HUES48 (cell line): Measurements from ENCODE around the gene MTMR3.
"Not testable (repeated sequence)": the region's sequence is repeated elsewhere in the genome, so short reads cannot be mapped to it uniquely, and the experiment has no call there.

Source experiments
- H3K27ac ChIP-seq: one replicate; pipeline ENCODE4 v1.7.0; 2013; ENCODE audit warnings: low read depth, low read length, inconsistent platforms
- H3K27me3 ChIP-seq: 2 replicates; pipeline ENCODE4 v1.6.1; 2013; ENCODE audit warnings: mild to moderate bottlenecking, low read length; ENCODE audit not compliant: control insufficient read depth, insufficient read depth
- H3K36me3 ChIP-seq: 2 replicates; pipeline ENCODE4 v1.6.1; 2013; ENCODE audit warnings: low read length; ENCODE audit not compliant: control insufficient read depth, insufficient read depth
- H3K4me1 ChIP-seq: 2 replicates; pipeline ENCODE4 v1.6.1; 2013; ENCODE audit warnings: mild to moderate bottlenecking, low read length; ENCODE audit not compliant: control insufficient read depth, insufficient read depth
- H3K4me3 ChIP-seq: 2 replicates; pipeline ENCODE4 v1.5.1; 2013; ENCODE audit warnings: mild to moderate bottlenecking, low read depth, low read length
- H3K9ac ChIP-seq: 2 replicates; pipeline ENCODE4 v1.6.1; 2013; ENCODE audit warnings: mild to moderate bottlenecking, low read depth, low read length, moderate library complexity
- H3K9me3 ChIP-seq: 2 replicates; pipeline ENCODE4 v1.6.1; 2013; ENCODE audit warnings: low read length; ENCODE audit not compliant: control insufficient read depth, insufficient read depth

The MTMR3 gene

GRCh38 chr22:30046716-30047363 lies 163.9 kb downstream of the MTMR3 start:
- Histone ChIP-seq H3K27ac (no peak overlapping the region), H3K9ac (no peak overlapping the region), H3K4me3 (no peak overlapping the region), H3K4me1 (no peaks in the 10 kb centered on the region), H3K9me3 (no peaks in the 10 kb centered on the region), H3K27me3 (no peaks in the 10 kb centered on the region), H3K36me3 (no peaks in the 10 kb centered on the region)

DNA sequence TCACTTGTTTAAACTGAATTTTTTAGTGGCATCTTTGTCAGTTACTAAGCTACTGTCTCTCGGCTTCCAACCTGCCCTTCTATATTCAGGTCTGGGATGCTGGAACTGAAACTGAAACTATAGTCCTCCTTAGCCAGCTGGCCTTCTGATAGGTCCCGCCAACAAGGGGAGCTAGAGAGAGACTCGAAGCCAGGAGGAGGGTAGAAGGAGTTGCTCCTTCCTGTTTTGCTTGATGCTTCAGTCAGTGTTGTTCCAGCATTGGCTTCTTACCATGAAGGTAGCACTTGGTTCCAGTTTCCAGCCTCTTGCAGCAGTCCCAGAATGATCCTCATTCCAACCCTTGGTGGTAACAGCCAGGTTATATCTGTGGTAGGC lies 164.4 kb downstream of the MTMR3 start:
- Histone ChIP-seq H3K9ac (no peak overlapping the region), H3K4me3 (no peak overlapping the region), H3K36me3 (no peaks in the 10 kb centered on the region), H3K27ac (no peak overlapping the region), H3K27me3 (no peaks in the 10 kb centered on the region), H3K9me3 (no peaks in the 10 kb centered on the region), H3K4me1 (no peaks in the 10 kb centered on the region)

GRCh38 chr22:30048681-30049080 lies 165.7 kb downstream of the MTMR3 start:
- Histone ChIP-seq H3K9me3 (no peaks in the 10 kb centered on the region), H3K9ac (no peak overlapping the region), H3K36me3 (no peaks in the 10 kb centered on the region), H3K4me1 (no peaks in the 10 kb centered on the region), H3K4me3 (no peak overlapping the region), H3K27me3 (no peaks in the 10 kb centered on the region), H3K27ac (no peak overlapping the region)

GRCh38 chr22:30054067-30054763 lies 171.2 kb downstream of the MTMR3 start:
- Histone ChIP-seq H3K36me3 (no peaks in the 10 kb centered on the region), H3K9me3 (peaks cover under 1% of the 10 kb centered on the region; the same call in 1 of the 2 replicates), H3K27me3 (no peaks in the 10 kb centered on the region), H3K9ac (no peak overlapping the region), H3K27ac (no peak overlapping the region), H3K4me1 (no peaks in the 10 kb centered on the region), H3K4me3 (no peak overlapping the region)

- H3K9me3 ChIP-seq: peaks cover 2% of the 10 kb centered on the region; the same call in 1 of the 2 replicates
- H3K9ac ChIP-seq: no peak overlapping the region
- H3K4me3 ChIP-seq: no peak overlapping the region
- no peaks in the 10 kb centered on the region for H3K36me3 ChIP-seq
- no peak overlapping the region for H3K27ac ChIP-seq
- H3K4me1 ChIP-seq: no peaks in the 10 kb centered on the region
- no peaks in the 10 kb centered on the region for H3K27me3 ChIP-seq
Observed at GRCh38 chr22:30054764-30055069, 171.7 kb downstream of the MTMR3 start.

GRCh38 chr22:30056015-30056414 lies 173.0 kb downstream of the MTMR3 start:
- Histone ChIP-seq H3K27me3 (no peaks in the 10 kb centered on the region), H3K4me3 (no peak overlapping the region), H3K9ac (no peak overlapping the region), H3K9me3 (peaks cover 2% of the 10 kb centered on the region; the same call in 1 of the 2 replicates), H3K4me1 (no peaks in the 10 kb centered on the region), H3K27ac (no peak overlapping the region), H3K36me3 (no peaks in the 10 kb centered on the region)

GRCh38 chr22:30057375-30057774 lies 174.4 kb downstream of the MTMR3 start:
- H3K4me3 ChIP-seq: no peak overlapping the region
- no peaks in the 10 kb centered on the region for H3K27me3 ChIP-seq
- no peaks in the 10 kb centered on the region for H3K36me3 ChIP-seq
- no peak overlapping the region for H3K27ac ChIP-seq
- no peaks in the 10 kb centered on the region for H3K4me1 ChIP-seq
- no peak overlapping the region for H3K9ac ChIP-seq
- peaks cover 2% of the 10 kb centered on the region; the same call in 1 of the 2 replicates for H3K9me3 ChIP-seq

DNA sequence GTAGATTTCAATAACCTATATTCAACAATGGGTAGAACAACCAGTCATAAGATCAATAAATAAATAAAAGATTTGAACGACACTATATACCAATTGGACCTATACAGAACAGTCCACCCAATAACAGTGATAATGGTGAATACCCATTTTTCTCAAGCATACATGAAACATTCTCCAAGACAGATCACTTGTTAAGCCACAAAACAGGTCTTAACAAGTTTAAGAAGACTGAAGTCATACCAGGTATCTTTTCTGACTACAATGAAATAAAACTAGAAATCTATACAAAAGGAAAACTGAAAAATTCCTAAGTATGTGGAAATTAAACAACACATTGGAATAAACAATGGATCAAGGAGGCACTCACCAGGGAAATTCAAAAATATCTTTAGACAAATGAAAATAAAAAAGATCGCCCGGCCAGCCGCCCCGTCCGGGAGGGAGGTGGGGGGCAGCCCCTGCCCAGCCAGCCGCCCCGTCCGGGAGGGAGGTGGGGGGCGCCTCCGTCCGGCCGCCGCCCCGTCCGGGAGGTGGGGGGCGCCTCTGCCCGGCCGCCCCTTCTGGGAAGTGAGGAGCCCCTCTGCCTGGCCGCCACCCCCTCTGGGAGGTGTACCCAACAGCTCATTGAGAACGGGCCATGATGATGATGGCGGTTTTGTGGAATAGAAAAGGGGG lies 176.5 kb downstream of the MTMR3 start:
- H3K27me3 ChIP-seq, H3K27ac ChIP-seq, H3K4me3 ChIP-seq, H3K9me3 ChIP-seq, H3K36me3 ChIP-seq, H3K9ac ChIP-seq, H3K4me1 ChIP-seq: not testable (repeated sequence)

GRCh38 chr22:30061094-30061493 lies 178.1 kb downstream of the MTMR3 start:
- not testable (repeated sequence) for H3K4me3 ChIP-seq, H3K4me1 ChIP-seq, H3K27me3 ChIP-seq, H3K9ac ChIP-seq, H3K36me3 ChIP-seq, H3K27ac ChIP-seq, H3K9me3 ChIP-seq

DNA sequence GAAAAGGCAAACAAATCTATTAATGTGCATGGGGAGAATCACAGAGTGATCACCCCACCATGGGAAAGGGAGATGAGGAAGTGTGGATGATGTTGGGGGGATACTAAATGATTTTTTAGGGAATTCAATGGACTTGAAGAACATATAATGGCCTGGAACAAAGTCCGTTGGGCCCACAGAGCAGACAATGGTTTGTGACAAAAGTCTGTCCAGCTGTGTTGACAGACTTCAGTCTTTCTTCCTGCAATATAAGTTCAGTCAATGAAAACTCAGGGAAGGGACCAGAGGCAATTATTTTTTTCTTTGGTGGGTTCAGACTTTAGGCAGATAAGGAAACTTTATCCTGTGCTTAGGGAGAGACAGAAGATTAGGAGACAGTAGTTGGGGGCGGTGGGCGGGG lies 179.3 kb downstream of the MTMR3 start:
- Histone ChIP-seq H3K27ac (no peak overlapping the region), H3K36me3 (no peaks in the 10 kb centered on the region), H3K9ac (no peak overlapping the region), H3K9me3 (peaks cover 2% of the 10 kb centered on the region; the same call in 1 of the 2 replicates), H3K4me1 (no peaks in the 10 kb centered on the region), H3K4me3 (no peak overlapping the region), H3K27me3 (no peaks in the 10 kb centered on the region)

GRCh38 chr22:30062950-30063349 lies 180.0 kb downstream of the MTMR3 start:
- peaks cover 2% of the 10 kb centered on the region; the same call in 1 of the 2 replicates for H3K9me3 ChIP-seq
- no peaks in the 10 kb centered on the region for H3K27me3 ChIP-seq
- H3K36me3 ChIP-seq: no peaks in the 10 kb centered on the region
- no peaks in the 10 kb centered on the region for H3K4me1 ChIP-seq
- H3K4me3 ChIP-seq: no peak overlapping the region
- no peak overlapping the region for H3K27ac ChIP-seq
- no peak overlapping the region for H3K9ac ChIP-seq
